Activated CD8-positive, alpha-beta memory T cell treated with anti-CD3 and anti-CD28 coated beads for 24 hours (primary cell): ENCODE measurements around the gene TAF15.
A peak's percentile ranks its signal among the peaks of the same experiment; 100 is the strongest.

Experiments used
- DNase-seq: peaks from one replicate; pipeline ENCODE4 v3.0.0-alpha.2; 2020

The TAF15 gene

DNA sequence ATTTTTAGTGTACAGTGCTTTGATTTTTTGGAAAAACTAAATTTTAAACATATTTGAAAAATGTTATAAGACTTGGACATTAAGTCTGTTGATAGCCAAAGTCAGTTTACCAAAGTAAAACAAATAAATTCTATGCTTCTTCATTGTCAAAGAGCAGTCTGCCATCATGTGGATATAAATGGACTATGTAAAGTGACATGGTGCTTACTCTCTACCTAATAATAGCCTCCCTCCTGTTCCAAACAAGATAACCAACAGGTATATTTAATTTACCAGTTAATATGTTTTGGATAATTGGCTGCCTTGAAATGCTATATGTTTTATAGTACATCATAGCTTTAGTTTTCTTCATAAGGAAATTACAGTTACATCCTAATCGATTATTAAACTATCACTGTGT lies 15.9 kb downstream of the TAF15 start:
- no peak for DNase-seq

DNA sequence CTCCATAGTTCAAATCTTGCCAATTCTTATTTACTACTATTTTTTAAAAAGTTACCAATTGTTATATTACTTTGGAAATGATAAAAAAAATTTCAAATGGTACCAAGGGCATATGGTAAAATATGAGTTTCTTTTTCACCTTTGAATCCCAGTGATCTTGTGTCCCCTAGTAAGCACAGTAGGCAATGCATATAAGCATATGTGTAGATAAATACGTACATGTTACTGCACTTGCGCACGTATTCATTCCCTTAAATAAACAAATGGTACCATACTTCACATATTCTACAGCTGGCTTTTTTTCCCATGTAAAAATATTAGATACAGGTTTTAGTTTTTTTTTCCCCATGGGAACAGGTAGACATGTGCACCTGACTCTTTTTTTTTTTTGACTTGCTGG lies 31.8 kb downstream of the TAF15 start:
- no peak for DNase-seq

DNA sequence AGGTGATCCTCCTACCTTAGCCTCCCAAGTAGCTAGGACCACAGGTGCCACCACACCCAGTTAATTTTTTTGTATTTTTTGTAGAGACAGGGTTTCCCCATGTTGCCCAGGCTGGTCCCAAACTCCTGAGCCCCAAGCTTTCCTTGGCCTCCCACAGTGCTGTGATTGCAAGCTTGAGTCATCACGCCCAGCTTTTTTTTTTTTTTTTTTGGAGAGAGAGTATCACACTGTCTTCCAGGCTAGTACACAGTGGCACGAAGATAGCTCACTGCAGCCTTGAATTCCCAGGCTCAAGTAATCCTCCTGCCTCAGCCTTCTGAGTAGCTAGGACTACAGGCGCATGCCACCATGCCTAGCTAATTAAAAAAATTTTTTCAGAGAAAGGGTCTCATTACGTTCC lies 32.2 kb downstream of the TAF15 start:
- no peak for DNase-seq

DNA sequence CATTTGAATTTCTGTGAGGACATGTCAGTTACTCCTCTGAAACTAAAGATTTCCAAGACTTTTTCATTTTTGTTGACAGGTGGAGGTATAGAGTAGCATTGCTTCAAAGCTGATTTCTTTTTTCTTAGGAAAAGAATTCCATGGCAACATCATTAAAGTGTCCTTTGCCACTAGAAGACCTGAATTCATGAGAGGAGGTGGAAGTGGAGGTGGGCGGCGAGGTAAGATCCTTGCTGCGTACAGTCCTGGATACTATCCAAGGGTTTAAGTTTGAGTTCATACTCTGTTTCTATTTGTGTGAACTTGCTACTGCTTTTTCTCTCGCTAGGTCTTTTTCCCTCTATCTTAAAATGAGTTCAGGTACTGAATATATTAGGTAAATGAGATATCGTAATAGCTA lies 33.0 kb downstream of the TAF15 start:
- DNase-seq: no peak

DNA sequence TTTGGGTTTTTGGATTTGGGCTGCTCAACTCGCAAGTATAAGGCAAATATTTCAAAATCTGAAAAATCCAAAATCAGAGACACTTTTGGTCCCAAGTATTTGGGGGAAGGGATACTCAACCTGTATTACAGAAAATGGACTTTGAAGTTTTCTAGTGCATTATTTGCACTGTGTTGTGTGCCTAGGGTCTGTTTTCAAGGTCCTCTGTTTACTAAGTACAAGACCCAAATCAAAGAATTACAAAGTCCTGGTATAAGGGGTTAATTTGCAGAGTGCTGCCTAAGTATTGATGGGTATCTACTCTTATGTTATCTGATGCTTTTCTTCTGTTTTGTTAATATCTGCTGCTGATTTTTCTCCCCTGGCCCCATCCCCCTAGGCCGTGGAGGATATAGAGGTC lies 34.4 kb downstream of the TAF15 start:
- DNase-seq: no peak

DNA sequence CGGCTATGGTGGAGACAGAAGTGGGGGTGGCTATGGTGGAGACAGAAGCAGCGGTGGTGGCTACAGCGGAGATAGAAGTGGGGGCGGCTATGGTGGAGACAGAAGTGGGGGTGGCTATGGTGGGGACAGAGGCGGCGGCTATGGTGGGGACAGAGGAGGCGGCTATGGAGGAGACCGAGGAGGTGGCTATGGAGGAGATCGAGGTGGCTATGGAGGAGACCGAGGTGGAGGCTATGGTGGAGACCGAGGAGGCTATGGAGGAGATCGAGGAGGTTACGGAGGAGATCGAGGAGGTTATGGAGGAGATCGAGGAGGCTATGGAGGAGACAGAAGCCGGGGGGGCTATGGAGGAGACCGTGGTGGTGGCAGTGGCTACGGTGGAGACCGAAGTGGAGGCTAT lies 35.3 kb downstream of the TAF15 start:
- DNase-seq: no peak

DNA sequence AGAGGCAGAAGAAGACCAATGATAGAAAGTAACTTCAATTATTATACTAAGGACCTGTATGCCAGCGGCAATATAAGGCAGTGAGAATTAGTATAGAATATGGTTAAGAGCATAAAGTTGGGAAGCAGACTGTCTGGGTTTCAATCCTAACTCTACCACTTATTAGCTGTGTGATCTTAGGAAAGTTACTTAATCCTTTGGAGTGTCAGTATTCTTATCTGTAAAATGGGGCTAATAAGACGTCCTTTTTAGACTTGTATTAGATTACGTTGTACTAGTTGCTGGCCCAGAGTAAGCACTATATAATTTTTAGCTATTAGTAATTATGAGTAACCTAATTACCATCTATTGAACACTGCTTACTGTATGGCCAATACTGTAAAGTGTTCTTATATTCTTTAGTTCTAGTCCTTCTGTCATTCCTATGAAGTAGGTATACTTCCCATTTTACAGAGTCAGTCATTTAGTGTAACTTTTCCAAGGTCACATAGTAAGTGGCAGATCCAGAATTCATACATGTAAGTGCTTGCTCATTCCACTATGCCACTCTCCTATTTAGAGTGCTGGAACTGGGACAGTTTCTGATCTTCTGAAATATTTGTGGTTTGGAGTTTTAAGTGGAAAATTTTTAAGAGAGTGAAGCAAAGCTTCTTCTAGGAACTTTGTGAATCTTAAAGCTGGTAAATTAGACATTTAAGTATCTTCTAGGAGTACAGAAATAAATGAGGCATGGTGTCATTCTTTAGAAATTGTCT lies 36.9 kb downstream of the TAF15 start:
- no peak for DNase-seq

DNA sequence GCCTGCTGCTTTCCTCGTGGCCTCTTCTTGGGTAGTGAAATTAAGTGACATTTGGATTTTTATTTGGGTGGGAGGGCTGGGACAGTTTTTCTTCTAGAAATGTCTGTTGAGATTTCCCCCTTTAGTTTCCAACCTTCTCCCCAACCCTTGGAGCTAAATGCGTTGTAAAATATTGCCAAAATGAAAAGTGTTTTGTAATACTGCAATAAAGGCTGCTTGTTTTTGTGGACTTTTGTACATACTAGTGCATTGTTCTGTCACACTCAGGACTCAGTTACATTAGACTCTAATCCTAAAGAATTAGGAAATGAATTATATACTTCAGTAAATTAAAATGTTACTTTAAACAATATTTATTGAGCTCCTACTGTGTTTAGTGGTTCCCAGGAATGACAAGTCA lies 37.7 kb downstream of the TAF15 start:
- DNase-seq: no peak

DNA sequence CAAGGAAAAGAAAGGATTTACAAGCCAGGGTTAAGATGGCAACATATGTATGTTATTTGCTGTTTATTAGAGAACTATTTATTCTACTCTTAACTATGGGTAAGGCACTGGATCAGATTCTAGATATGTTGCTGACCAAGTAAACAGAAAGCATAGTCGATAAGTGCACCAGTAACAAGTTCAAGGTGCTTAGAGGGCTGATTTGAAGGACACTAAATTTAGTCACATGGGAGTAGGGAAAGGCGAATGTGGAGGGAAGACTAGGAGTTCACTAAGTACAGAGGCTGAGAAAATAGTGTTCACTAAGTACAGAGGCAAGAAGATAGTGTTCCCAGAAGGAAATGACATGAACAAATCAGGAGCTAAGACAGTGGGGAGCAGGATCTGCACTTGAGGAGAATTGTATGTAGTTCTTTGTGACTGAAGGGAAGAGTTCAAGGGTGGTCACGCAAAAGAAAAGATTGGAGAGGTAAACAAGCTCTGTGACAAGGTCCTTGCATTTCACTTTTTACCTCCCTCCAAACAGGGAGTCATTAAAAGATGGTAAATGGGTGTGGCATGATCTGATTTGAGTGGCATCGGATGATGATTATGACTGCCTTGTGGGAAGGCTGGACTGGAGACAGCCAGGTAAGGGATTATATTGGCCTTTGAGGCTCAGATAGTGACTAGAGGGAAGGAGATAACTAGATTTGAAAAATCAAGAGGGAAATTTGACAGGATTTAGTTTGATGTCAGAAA lies 38.5 kb downstream of the TAF15 start:
- DNase-seq: no peak

DNA sequence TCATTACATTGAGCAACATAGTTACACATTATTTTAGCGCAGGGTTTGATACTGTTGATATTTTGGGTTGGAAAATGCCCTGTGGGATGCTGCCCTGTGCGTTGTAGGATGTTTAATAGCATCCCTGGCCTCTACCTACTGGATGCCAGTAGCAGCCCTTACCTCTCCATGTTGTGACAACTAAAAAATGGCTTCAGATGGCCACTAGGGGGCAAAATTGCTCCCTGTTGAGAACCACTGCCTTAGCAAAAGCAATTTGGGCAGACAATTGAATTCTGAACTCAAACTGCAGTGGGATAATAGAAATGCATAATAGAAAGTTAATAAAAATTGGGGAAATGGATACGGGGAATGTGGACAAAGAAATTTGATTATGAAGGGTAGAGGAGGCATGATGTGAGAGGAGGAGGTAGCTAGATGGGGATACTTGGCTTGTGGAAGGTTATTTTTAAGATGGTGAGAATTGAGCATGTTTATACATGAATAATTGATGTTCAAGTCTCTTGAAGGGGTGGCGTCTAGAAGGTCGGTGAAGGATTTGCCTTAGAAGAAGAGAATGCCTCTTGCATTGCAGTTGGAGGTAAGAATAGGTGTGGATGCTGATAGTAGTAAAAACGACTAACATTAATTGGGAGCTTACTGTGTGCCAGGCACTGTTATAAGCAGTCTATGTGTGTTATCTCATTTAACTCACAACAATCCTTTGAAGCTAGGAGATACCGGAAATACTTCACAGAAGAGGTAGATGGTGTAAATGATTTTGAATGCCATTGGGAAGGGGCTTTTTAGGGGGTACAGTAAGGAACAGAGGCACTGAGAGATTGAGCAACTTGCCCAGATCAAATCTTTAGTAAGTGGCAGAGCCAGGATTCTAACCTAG lies 40.4 kb downstream of the TAF15 start:
- DNase-seq: peak; percentile 73

DNA sequence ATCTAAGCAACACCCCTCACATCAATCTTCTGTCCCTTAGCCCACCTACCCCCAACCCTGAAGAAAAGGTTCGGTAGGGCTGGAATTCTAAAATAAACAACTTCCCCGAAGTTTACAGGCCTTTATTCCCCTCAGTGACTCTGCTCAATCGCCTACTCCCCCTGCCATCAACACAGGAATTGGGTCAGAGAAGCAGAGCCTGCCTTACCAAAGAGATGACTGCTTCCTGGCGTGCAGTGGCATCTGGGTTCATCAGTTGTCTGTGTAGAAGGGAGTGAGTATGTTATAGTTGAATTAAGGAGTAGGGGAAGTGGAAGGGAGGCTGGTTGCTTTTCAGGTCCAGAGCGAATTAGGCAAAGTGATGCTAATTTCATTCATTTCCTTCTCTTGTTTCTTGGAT lies 46.7 kb downstream of the TAF15 start:
- no peak for DNase-seq

DNA sequence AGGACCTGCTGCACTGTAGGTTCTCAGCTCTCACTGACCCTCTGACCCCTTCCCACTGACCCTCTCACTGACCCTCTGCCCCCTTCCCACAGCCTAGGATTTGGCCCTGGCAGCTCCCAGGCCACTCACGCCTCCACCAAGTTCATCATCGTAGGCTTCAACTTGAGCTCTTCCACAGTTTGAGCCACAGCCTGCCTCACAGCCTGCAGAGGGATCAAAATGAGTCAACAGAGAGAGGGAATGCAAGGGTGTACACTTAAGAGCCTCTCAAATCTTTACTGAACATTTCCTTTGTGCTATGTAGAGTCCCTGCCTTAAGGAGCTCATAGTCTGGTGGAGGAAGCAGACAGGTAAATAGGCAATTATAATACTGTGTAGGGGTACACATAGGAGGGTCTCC lies 47.3 kb downstream of the TAF15 start:
- no peak for DNase-seq

DNA sequence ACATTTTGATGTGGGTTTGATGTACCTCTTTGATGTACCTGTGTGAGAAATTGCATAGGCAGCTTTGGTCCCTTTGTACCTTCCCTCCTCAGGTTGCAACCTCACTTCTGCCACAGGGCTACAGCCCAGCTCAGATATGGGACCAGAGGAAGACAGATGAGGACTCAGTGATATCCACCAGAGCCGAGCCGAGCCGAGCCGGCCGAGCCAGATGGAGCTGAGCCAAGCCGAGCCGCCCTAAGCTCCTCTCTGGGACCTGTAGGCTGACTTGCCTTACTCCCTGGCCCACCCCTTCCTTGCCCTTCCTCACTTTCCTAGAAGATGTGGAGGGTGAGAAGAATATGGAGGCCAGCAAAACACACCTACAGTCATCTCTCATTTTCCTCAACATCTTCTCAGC lies 55.6 kb downstream of the TAF15 start:
- DNase-seq: no peak

DNA sequence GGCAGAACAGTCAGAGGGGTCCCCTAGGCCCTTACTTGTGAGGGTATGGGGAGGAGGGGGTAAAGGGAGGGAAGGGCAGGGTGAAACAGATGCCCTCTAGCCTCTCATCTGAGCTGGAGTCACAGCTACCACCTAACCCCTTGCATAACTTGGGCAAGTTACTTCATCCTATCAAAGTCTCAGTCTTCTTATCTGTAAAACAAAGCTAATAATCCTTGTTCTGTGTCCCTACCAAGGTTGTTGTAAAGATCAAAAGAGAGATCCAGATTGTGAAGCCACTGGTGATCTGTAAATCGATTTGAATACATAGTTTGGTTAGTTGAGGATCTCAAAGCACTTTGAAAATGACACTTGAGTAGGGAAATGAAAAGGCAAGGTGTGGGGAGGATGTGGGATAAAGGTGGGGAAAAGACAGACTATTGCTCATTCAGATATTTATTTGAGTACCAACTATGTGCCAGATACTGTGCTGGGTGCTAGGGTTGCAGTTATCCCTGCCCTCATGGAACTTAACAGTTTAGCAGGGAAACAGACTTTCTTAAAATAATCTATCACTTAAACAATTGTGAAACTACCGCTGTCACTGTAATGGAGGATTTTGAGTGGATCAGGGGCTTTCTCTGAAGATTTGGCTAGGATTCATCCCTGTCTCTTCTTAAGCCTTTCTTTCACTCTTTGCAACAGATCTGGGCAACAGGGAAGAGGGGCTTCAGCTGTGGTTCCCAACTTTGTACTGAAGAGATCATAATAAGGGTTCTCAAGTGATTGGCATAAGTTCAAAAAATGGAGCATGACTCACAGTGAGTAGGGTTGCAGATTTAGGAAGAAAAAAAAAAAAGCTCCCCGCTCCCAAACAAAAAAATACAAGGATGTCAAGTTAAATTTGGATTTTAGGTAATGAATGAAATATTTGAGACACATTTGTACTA lies 56.4 kb downstream of the TAF15 start:
- DNase-seq: no peak

DNA sequence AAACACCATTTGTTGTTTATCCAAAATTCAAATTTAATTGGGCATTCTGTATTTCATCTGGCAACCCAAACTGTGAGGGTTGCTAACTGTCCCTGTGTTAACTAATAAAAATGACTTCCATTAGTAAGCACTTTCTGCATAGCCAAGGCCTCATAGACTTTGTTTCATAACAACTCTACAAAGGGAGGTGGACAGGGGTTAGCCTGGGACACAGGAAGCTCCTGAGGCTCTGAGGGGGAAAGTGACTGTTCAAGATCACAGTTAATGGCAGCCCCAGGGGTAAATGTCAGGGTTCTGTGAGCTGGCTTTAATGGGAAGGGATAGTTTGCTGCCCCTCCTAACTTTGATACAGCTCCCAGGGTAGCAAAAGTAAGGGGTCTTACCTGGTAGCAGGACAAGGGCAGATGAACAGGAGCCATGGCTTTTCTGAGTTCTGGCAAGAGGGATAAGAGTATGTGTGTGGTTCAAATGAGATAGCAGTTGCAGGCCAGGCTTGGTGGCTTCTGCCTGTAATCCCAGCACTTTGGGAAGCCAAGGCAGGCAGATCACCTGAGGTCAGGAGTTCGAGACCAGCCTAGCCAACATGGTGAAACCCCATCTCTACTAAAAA lies 57.2 kb downstream of the TAF15 start:
- no peak for DNase-seq

DNA sequence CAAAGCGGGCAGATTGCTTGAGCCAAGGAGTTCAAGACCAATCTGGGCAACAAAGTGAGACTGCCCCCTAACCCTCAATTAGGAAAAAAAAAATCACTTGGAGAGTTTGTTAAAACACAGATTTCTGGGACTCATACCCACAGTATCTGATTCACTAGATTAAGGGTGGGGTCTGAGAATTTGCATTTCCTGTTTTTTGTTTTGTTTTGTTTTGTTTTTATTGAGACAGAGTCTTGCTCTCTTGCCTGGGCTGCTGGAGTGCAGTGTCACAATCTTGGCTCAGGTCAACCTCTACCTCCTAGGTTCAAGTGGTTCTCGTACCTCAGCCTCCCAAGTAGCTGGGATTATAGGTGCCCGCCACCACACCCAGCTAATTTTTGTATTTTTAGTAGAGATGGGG lies 58.3 kb downstream of the TAF15 start:
- no peak for DNase-seq

DNA sequence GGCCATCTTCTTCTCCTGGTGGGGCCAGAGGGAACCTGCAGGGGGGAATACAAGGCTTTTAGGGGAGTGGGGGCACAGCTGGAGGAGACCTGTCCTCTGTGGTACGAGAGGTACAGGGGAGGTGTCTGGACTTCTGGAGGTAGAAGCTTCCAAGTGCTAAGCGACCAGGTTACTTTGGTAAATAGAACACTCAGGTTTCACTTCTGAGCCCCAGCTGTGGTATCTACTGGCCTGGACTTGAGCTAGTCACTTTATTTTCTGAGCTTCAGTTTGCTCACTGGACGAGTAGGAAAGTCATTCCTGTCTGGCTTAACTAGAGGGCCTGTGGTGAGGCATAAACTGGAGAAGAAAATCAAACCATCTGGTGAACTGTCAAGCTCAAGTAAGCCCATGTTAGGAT lies 59.5 kb downstream of the TAF15 start, which contains the start of gene HEATR9:
TSS of gene HEATR9 (minus strand) at position 155 of the 400 bp plus-strand sequence. CDS start at position 6, 149 bp downstream.
- no peak for DNase-seq

DNA sequence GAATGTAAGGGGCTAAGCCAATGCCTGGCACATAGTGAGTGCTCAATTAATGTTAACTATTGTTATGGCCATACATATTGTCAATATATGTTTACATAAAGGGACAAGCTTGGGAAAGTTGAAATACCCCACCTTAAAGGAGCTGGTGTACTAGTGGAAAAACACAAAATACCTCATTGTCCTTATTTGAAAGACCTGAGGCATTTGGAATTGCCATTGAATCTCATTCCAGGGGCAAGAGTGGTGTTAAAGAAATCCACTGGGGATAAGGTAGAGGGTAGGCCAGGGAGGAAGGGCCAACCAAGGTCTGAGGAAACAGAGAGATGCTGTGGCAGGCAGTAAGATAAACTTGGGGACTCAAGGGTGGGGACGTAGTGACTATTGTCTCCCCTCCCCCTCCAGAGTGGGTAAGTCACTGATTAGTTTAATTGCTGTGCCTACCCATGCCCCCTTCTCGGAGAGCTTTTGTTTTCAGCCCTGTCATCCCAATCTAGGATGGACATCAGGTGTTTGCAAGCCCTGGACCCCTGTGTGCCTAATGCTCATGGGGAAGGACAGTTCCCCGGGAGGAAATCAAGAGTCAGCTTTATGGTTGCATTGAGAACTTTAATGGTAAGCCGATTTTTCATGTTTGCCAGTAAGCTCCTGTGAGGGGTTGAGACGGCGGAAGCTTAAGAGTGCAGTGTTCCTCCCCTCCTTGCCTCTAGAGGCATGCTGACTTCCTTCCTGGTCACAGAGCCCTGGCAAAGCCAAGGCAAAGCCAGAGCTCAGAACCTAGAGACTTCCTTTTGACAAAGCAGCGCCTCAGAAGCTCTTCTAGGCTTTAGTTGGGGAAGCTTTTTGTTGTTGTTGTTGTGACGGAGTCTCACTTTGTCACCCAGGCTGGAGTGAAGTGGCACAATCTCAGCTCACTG lies 61.9 kb downstream of the TAF15 start:
- no peak for DNase-seq

DNA sequence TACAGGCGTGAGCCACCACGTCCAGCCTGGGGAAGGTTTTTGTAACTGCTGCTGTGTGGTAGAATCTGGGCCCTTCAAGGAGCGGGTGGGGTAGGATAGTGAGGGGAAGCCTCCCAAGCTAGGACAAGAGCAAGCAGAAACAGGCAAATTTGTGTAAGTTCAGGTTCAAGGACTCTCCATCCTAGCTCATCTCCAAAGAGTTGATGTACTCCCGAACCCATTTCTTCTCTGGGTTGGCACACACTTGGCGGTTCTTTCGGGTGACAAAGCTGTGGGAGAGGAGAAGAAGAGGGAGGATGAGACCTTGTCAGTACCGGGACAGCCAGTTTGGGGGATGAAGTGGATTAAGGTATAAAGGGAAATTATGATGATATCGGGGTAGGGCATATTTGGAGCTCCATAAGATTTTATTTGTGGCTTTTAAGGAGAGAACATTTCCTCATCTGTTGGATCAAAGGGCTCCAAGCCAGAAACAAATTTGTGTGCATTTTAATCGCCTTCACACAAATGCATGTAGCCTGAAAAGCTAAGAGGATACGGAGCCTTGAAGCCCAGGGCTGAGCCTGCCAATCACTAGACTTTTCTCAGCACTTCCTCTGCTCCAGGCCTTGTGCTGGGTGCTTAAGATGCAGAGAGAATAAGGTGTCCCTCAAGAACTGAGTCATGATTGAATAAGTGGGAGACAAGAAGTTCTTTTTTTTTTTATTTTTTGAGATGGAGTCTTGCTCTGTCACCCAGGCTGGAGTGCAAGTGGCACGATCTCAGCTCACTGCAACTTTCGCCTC lies 63.1 kb downstream of the TAF15 start:
- no peak for DNase-seq
